Activated T-helper 1 cell treated with anti-CD3 and anti-CD28 coated beads, Interleukin-12 subunit alpha, Interleukin-12 subunit beta, Interleukin-2, Interleukin-4 antibody, amounts not matched to agents 30 ng/mL and 10 ng/mL and 1 ng/mL, durations not matched to agents 14 hours and 24 hours and 36 hours (primary cell): ENCODE measurements around the gene ITK. TPM values are rescaled to one million over a fixed set of nuclear protein-coding genes. Genes with fewer than 3 reads are reported as not detected.
A peak's percentile ranks its signal among the peaks of the same experiment; 100 is the strongest.

ENCODE experiments used
- DNase-seq: peaks from one replicate; pipeline ENCODE4 v3.0.0; 2021; ENCODE audit warnings: low spot score
- H3K27ac Mint-ChIP-seq: one replicate; pipeline ENCODE4 v1.8.0; 2021; ENCODE audit warnings: mild to moderate bottlenecking, mixed read lengths
- H3K27me3 Mint-ChIP-seq: one replicate; pipeline ENCODE4 v1.8.0; 2022; ENCODE audit warnings: mild to moderate bottlenecking, moderate library complexity, mixed read lengths; ENCODE audit not compliant: insufficient read depth
- H3K36me3 Mint-ChIP-seq: one replicate; pipeline ENCODE4 v1.8.0; 2021; ENCODE audit warnings: low read depth, mixed read lengths
- H3K4me1 Mint-ChIP-seq: one replicate; pipeline ENCODE4 v1.8.0; 2021; ENCODE audit warnings: low read depth, mixed read lengths
- H3K4me3 Mint-ChIP-seq: one replicate; pipeline ENCODE4 v1.8.0; 2021; ENCODE audit warnings: mild to moderate bottlenecking, moderate library complexity, mixed read lengths
- H3K9me3 Mint-ChIP-seq: one replicate; pipeline ENCODE4 v1.8.0; 2021; ENCODE audit warnings: mixed read lengths
- intact Hi-C: fragments of 100-400 bp; cut with micrococcal nuclease; formaldehyde crosslinking; loops from one replicate; pipeline ENCODE4 v1.15.1; 2024
- total RNA-seq: library from RNA; stranded (reverse); gene quantifications from 2 replicates; pipeline ENCODE4 v1.2.3, GENCODE V29; 2022

Gene ITK
- total RNA-seq, 1 donor from 2014 or later, result 259 TPM

- Mint-ChIP-seq H3K9me3 (no peaks in the 10 kb centered on the region), H3K27ac (no peak overlapping the region), H3K27me3 (no peaks in the 10 kb centered on the region), H3K4me3 (no peak overlapping the region), H3K4me1 (peaks cover 44% of the 10 kb centered on the region), H3K36me3 (peaks cover 55% of the 10 kb centered on the region)
- DNase-seq, result no peak
- intact Hi-C loops, result no loop called here
Observed at GRCh38 chr5:157300564-157300963, 119.9 kb downstream of the ITK start.

GRCh38 chr5:157301066-157301465, 120.4 kb downstream of the ITK start:
- no peak for DNase-seq
- Mint-ChIP-seq H3K27me3 (no peaks in the 10 kb centered on the region), H3K36me3 (peaks cover 57% of the 10 kb centered on the region), H3K9me3 (no peaks in the 10 kb centered on the region), H3K4me3 (no peak overlapping the region), H3K27ac (no peak overlapping the region), H3K4me1 (peaks cover 46% of the 10 kb centered on the region)
- intact Hi-C loops, result no loop called here

- no peaks in the 10 kb centered on the region for H3K9me3 Mint-ChIP-seq
- peak overlapping the region; percentile 75 for H3K27ac Mint-ChIP-seq
- no peak overlapping the region for H3K4me3 Mint-ChIP-seq
- intact Hi-C loops, result no loop called here
- peaks cover 58% of the 10 kb centered on the region for H3K4me1 Mint-ChIP-seq
- peaks cover 56% of the 10 kb centered on the region for H3K36me3 Mint-ChIP-seq
- H3K27me3 Mint-ChIP-seq, result no peaks in the 10 kb centered on the region
- no peak for DNase-seq
Observed at GRCh38 chr5:157303023-157303422, 122.4 kb downstream of the ITK start.

- peak overlapping the region; percentile 75 for H3K27ac Mint-ChIP-seq
- H3K4me3 Mint-ChIP-seq, result peak overlapping the region; percentile 56
- H3K9me3 Mint-ChIP-seq, result no peaks in the 10 kb centered on the region
- DNase-seq, result peak; percentile 34
- intact Hi-C loops, result no loop called here
- H3K27me3 Mint-ChIP-seq, result no peaks in the 10 kb centered on the region
- peaks cover 54% of the 10 kb centered on the region for H3K36me3 Mint-ChIP-seq
- H3K4me1 Mint-ChIP-seq, result peaks cover 62% of the 10 kb centered on the region
Observed at GRCh38 chr5:157303667-157304327, 123.2 kb downstream of the ITK start.

Other genes starting within 250 kb of the ITK start
- 24.5 and 27.3 TPM in 2 replicates for gene TIMD4, start 217.6 kb upstream of the ITK start, total RNA-seq
- 2.4 and 2.5 TPM in 2 replicates for gene HAVCR1, start 121.7 kb upstream of the ITK start, total RNA-seq
- 128 and 129 TPM in 2 replicates for gene HAVCR2, start 71.8 kb upstream of the ITK start, total RNA-seq
- 15.0 and 15.5 TPM in 2 replicates for gene MED7, start 38.0 kb upstream of the ITK start, total RNA-seq
- 0.27 and 0.31 TPM in 2 replicates for gene GARIN3, start 14.6 kb upstream of the ITK start, total RNA-seq
- gene CYFIP2, start 85.3 kb downstream of the ITK start, total RNA-seq, result 173 and 175 TPM in 2 replicates